HG02642 (cell line): ENCODE results near the gene ZNF322.
A peak's percentile ranks its signal among the peaks of the same experiment; 100 is the strongest.
"Not testable (repeated sequence)": the region's sequence is repeated elsewhere in the genome, so short reads cannot be mapped to it uniquely, and the experiment has no call there.

Experiments
- ATAC-seq: cut with Tn5 transposase; IDR thresholded peaks from one replicate; pipeline ENCODE4 v1.9.1; 2021; ENCODE audit warnings: mild to moderate bottlenecking; ENCODE audit not compliant: unreplicated experiment, poor library complexity

Gene ZNF322, protein sequence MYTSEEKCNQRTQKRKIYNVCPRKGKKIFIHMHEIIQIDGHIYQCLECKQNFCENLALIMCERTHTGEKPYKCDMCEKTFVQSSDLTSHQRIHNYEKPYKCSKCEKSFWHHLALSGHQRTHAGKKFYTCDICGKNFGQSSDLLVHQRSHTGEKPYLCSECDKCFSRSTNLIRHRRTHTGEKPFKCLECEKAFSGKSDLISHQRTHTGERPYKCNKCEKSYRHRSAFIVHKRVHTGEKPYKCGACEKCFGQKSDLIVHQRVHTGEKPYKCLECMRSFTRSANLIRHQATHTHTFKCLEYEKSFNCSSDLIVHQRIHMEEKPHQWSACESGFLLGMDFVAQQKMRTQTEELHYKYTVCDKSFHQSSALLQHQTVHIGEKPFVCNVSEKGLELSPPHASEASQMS

DNA sequence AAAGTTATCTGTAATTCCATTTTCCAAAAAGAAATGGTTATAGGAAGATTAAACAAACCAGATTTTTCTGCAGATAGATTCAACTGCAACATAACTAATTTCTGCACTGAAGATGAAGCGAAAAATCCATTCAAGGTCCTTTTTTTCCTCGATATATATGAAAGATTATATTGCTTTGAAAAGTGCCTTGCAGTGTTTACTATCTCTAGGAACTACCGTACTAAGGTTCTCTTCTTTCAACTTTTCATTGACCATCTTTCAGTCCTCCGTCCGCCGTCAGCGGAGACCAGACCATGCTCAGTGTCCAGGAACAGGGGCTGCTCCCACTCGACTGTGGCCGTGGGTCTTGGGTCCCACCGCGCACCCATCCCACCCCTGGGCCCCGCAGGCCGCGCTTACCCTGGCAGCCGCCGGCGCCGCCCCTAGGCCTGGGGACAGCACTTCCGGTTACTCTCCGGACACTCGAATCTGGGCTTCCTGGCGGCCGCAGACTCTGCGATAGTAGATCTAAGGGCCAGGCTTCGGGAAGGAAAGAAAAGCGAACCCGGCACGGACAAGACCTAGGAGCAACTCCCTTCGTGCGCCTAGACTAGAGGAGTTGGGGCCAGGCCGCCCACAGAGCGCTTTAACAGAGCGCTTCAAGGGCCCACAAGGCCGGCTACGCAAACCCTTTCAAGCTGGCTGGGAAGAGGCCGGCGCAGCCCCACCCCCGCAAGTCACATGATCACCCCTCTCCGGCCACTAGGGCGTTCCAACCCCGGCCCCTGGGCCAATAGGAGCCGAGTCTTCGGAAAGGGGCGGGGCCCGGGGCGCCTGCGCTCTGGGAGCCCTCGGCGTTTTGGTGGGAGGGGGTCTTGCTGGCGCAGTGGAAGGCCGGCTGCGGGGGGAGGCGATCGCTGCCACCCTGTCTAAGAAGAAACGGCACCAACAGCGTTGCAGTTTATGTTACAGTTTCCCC, at the start of gene ZNF322:
ZNF322 (minus strand) TSS at position 705 of the 958 bp plus-strand sequence. CDS start 21,193 bp downstream, outside the sequence.
- peak; percentile 99 for ATAC-seq

DNA sequence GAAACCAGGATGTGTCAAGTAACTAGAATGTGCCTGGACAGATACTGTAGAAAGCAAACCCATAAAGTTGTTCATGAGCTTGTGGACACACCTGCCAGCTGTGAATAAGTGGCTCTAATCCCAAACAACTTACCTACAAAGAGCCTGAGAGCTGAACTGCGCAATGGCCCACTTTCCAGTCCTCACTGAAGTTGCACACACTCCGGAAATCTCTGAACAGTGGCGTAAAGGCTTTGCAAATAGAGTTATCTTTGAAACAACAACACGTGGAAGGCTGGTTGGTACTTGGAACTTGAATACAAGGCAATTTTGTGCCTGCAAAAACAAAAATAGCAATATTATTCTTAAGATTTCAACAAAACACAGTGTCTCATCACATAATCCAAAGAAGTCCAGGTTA, 46.2 kb upstream of the ZNF322 start:
- ATAC-seq, result not testable (repeated sequence)

DNA sequence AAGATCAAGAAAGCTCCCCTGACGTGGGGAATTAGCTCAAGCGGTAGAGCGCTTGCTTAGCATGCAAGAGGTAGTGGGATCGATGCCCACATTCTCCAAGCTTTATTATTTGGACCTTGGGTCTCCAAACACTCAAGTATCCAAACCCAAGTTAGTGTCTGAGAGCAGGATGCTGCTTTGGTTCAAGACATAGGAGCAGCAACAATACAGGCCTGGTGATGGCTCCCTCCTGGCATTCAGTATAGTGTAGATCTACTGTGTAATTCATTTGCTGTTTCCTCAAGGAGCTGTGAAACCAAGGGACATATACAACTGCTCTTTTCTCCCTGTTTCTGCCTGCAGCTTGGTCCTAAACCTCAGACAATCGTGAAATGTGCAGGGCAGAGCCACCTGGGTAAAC, 45.8 kb upstream of the ZNF322 start:
- ATAC-seq, result not testable (repeated sequence)

DNA sequence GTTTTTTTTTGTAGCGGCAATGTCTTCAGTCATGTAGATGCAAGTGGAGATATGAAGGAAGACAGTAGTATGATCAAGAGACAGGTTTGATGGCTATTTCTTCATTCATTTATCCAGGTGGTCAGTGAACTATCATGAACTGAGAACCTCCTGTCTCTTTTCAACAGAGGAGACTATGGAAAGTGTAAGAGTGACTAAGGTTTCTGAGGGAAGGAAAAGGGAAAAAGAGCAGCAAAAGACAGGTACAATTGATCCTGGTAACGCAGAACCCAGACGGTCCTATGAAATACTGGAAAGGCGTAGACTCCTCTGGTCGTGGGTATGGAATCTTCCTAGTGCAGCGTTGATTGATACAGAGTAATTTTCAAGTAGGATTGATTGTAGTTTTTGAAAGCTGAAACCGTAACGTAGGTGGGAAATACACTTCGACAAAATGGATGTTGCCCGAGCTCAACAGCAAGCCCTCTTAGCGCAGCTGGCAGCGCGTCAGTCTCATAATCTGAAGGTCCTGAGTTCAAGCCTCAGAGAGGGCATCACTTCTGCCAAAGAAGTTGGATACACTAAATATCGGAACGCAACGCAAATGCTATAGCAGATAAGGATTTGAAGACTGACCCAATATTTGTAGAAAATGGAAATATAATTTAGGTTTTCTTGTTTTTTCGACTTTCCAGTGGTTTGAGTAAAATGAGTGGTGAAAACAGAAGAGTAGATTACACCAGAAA, 41.6 kb upstream of the ZNF322 start:
- not testable (repeated sequence) for ATAC-seq

DNA sequence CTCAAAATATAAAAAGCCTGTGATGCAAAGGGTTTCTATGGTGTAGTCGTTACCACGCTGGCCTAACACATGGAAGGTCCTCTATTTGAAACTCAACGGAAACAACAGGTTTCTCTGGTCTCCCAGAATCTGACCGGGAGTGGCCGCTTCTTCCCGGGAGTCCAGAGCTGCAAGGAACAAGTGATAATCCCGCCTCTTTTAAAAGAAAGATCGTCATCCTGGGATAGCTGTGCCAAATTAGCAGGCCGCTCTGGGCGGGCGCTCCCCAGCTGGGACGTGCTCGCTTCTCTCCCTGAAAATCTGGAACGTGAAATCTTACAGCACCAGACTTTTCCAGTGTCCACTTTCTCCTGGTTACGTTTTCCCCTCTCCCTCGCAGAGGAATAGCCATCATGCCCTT, 38.0 kb upstream of the ZNF322 start:
- ATAC-seq, result not testable (repeated sequence)

DNA sequence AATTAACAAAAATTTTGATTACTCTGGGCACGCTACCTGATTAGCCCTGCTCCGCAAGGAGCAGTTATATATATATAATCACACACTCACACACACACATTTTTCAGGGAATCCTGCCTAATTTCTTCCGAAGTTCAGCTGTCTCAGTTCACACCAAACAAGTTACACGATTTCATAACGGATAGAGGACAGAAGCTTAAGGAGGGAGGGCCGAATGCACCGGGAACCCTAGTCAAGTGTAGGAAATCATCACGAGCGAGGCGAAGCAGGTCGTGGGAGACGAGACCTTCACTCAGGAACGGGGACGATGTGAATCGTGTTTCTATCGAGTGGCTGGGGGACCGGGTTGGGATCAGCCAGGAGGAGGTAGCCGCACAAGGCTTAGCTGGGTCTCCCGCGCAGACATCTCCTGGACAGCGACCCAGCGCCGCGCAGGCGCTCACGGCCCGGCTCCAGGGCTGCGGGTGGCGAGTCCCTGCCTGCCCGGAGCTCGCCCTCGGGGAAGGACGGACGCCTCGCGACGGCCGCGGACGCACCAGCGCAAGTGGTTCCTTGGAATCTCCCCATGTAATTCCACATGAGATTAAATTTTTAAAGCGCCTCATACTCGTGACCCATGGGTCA, 29.9 kb upstream of the ZNF322 start:
- not testable (repeated sequence) for ATAC-seq

DNA sequence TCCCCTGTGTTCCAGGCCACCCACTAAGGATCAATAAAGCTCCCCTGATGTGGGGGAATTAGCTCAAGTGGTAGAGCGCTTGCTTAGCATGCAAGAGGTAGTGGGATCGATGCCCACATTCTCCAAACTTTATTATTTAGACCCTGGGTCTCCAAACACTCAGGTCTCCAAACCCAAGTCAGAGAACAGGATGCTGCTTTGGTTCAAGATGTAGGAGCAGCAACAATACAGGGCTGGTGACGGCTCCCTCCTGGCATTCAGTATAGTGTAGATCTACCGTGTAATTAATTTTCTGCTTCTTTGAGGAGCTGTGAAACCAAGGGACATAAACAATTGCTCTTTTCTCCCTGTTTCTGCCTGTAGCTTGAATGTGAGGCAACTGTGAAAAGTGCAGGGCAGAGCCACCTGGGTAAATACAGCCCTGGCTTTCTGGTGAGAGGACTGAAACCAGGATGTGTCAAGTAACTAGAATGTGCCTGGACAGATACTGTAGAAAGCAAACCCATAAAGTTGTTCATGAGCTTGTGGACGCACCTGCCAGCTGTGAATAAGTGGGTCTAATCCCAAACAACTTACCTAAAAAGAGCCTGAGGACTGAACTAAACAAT, 23.0 kb upstream of the ZNF322 start:
- ATAC-seq, result not testable (repeated sequence)

DNA sequence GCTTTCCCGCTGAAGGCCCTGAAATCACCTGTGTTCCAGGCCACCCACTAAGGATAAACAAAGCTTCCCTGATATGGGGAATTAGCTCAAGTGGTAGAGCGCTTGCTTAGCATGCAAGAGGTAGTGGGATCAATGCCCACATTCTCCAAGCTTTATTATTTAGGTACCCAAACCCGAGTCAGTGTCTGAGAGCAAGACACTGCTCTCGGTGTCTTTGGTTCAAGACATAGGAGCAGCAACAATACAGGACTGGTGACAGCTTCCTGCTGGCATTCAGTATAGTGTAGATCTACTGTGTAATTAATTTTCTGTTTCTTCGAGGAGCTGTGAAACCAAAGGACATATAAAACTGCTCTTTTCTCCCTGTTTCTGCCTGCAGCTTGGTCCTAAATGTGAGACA, 13.7 kb upstream of the ZNF322 start:
- not testable (repeated sequence) for ATAC-seq

DNA sequence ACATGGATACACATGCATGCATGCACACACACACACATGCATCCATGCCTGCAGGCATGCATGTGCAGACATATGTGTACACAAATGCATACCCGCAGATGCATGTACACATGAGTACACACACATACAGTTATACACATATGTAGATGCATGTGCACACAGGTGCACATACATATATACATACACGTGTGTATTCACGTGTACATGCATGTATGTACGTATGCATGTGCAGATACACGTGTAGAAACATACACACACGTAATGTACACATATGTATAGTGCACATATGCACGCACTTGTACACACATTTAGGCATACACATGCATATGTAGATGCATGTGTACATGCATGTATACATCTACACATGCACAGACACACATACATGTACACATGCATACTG, 11.0 kb upstream of the ZNF322 start:
- not testable (repeated sequence) for ATAC-seq

DNA sequence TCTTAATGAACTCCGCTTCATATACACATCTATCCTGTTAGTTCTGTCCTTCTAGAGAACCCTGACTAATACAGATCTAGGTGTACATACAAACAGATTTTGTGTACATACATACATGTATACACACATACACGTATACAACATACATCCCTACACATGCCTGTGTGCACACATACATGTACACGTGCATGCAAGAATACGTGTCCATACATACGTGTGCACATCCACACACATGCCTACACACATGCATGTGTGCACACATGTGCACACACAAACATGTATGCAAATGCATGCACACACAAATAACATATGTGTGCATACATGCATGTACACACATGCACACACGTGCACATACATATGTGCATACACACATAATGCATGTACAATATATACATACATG, 10.5 kb upstream of the ZNF322 start:
- not testable (repeated sequence) for ATAC-seq

DNA sequence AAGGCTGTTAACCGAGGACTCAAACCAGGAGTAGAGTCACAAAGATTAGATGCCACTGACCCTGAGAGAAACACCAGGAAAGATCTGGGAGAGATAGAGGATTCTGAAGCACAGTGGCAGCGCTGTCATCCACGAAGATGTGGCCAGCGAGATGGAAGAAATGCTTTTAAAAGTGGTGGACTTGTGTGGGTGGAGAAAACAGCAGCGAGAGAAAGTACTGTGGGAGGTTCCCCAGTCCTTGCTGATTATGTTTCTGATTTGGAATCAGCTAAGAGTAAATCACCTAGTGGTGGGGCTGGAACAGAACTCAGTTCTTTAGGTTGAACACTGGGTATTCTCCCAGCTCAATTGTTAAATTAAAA, 435 bp upstream of the ZNF322 start:
- peak; percentile 32 for ATAC-seq

DNA sequence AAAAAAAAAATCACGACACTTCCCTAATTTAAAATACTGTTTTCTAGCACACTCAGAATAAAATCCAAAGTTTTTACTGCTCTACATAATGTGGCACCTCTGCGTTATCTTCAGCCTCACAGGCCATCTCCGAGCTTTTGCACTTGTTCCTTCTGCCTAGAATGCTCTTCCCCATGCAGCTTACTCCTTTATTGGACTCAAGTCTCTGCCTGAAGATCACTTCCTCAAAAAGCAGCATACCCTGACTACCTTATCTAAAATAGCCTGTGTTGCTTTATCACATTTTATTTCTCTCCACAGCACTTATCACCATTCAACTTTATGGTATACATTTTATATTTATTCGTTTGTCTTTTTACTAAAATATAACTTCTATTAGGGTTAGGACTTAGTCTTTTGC, 2.3 kb downstream of the ZNF322 start:
- no peak for ATAC-seq

DNA sequence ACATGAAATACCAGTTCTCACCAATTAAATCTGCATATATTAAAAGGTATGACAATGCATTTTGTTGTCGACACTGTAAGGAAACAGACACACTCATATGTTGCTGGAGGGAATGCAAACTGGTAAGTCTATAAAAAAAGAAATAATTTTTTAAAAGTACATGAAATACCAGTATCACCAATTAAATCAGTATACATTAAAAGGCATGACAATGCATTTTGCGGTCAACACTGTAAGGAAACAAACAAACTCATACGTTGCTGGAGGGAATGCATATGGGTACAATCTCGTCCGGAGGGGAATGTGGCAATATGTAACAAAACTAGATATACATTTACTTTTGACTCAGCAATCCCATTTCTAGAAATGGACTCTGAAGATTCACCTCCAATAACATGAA, 6.5 kb downstream of the ZNF322 start:
- no peak for ATAC-seq

DNA sequence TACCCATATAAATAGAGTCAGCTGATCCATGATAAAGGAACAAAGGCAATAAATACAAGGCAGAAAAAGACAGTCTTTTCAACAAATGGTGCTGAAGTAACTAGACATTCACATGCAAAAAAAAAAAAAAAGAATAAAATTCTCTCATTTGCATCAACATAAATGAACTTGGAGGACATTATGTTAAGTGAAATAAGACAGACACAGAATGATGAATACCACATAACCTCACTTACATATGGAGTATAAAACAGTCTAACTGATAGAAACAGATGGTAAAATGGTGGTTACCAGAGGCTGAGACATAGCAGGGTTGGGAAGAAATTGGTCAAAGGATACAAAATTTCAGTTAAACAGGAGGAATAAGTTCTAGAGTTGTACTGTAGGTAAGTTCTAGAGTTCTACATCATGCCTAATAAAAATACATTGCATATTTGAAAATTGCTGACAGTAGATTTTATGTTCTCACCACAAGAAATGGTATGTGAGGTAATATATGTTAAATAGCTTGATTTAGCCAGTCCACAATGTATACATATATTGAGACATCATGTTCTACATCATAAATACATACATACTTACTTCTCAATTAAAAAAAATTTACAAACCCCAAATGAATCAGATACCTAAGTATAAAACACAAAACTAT, 8.3 kb downstream of the ZNF322 start:
- no peak for ATAC-seq

DNA sequence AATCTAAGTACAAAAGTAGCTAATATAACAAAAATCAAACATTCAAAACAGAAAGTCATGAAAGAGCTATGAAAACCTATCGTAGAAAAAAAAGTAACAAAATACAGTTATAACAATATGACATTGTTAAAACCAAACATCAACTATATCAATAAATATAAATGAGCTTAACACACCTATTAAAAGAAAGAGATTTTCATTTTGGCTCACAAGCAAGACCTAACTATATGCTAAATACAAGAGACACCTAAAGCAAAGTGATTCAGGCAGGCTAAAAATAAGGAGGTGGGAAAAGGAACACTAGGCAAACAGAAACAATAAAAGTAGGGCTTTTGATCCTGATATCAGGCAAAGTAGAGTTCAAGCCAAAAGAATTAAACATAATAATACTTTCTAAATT, 13.5 kb downstream of the ZNF322 start:
- no peak for ATAC-seq

DNA sequence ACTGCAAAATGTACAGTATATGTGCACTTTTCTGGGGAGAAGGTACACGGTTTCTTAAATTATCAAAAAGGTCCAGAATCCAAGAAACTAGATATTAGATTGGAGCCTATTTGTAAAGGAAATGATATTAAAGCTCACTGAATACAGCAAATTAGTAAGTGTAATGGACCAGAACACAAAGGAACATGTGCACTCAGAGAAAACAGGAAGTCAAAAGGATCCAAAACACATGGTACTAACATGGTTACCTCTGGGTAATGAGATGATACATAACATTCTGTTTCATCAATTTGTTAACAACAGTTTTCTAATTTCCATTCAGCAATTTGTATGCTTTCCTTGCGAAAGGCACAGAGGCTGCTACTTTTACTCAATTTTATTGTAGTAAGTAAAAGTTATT, 18.7 kb downstream of the ZNF322 start:
- ATAC-seq, result no peak

DNA sequence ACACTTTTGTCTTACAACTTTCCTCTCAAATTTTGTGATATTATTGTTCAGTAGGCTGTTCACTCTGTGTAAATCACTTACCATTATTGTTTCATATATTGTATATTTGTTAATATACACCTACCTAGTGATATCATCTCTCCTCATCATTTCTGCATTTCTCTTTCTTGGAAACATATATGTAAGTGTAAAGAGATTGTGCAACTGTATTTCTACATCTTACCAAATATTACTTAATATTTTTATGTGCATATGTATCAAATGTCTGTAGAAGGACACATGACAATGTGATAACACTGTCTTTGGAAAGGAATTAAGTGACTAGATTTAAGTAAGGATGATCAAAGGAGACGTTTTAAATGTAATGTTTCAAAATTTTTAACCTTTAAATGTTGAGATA, 30.2 kb downstream of the ZNF322 start:
- ATAC-seq, result no peak

DNA sequence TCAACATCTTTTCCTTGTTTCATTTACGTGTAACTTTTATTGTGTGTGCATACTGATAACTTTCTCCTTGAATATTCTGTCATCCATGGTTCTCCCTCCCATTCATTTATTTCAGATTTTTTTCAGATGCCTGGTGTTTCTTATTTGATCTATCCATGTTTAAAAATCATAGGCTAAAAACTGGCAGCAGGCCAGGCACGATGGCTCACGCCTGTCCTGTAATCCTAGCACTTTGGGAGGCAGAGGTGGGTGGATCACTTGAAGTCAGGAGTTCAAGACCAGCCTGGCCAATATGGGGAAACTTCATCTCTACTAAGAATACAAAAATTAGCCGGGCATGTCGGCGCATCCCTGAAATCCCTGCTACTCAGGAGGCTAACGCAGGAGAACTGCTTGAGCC, 31.7 kb downstream of the ZNF322 start:
- ATAC-seq, result no peak

DNA sequence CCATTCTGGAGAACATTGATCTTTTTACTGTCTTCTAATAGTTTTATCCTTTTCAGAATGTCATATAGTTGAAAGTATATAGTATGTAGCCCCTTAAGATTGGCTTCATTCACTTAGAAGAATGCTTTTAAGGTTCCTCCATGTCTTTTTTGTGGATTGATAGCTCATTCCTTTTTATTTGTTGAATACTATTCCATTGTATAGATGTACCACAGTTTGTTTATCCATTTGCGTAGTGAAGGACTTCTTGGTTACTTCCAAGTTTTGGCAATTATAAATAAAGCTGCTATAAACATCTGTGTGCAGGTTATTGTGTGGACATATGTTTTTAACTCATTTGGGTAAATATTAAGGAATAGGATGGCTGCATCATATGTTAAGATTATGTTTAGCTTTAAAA, 35.0 kb downstream of the ZNF322 start:
- ATAC-seq, result no peak
